ENCODE data around the gene ITPR3.
A peak's percentile ranks its signal among the peaks of the same experiment; 100 is the strongest.

The ITPR3 gene

DNA sequence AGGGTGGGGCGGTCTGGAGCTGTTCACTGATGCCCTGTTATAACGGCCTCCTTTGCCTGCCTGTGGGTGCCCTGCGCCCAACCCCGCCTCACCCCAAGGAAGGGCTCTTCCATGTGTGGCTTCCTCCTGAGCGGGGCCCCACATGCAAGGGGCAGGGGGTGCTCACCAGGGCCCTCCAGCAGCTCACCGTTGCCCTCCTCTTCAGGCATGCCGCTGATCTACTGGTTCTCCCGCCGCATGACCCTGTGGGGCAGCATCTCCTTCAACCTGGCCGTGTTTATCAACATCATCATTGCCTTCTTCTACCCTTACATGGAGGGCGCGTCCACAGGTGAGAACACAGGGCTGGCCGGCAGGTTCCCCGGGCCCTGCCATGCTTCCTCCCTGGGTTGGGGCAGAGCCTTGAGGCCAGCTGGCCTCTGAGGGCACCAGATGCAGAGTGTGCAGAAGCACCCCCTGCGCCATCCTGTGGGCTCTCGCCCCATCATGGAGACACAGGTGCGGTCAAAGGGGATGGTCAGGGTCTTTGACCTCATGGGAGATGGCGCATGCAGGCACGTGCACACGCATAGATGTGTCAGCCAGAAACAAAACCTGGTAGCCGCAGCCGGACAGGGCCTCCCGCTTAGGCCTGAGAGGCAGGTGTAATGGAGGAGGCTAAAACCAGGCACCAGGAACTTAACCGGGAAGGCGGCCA is 67.5 kb downstream of the ITPR3 start:
- no peak for DNase-seq

DNA sequence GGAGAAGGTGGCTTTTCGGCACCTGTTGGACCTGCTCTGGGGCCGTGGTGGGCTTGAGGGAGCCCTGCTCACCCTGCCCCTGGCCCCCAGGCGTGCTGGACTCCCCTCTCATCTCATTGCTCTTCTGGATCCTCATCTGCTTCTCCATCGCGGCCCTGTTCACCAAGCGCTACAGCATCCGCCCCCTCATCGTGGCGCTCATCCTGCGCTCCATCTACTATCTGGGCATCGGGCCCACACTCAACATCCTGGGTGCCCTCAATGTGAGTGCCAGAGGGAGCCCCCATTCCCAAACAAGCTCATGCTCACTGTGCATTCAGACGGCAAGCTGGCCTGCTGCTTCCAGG is 68.0 kb downstream of the ITPR3 start:
- no peak for DNase-seq

- DNase-seq, result no peak
Measured at GRCh38 chr6:33689879-33690278, 68.8 kb downstream of the ITPR3 start.

DNA sequence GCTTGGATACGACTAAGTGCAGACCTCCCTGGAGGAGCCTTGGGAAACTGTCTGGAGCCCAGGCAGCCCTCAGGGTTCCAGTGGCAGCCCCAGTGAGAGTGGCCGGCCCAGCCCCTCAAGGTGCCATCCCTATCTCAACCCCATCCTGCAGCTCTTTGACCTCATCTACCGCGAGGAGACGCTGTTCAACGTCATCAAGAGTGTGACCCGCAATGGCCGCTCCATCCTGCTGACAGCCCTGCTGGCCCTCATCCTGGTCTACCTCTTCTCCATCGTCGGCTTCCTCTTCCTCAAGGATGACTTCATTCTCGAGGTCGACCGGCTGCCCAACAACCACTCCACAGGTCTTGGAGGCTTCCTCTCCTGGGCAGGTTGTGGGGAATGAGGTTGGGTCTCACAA is 69.6 kb downstream of the ITPR3 start:
- DNase-seq, result no peak

DNA sequence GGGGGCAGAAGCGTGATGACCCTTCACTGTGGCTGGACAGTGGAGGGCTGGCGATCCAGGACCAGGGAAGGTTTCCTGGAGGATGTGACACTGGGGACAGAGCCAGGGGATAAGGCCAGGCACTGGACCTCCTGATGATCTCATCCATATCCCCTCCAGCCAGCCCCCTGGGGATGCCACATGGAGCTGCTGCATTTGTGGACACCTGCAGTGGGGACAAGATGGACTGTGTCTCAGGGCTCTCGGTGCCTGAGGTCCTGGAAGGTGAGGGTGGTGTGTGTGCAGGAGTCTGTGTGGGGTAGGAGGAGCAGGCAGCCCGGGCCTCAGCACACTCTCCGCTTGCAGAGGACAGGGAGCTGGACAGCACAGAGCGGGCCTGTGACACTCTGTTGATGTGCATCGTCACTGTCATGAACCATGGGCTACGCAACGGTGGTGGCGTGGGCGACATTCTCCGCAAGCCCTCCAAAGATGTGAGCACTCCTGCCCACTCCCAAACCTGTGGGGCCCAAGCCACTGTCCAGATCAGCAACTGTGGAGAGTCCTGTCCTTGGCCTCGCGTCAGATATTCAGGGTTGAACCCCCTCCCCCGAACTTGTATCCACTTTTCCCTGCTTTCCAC is 70.4 kb downstream of the ITPR3 start:
- no peak for DNase-seq

- DNase-seq, result no peak
Measured at GRCh38 chr6:33692078-33692759, 71.1 kb downstream of the ITPR3 start.

GRCh38 chr6:33692760-33693158 is 71.6 kb downstream of the ITPR3 start:
- no peak for DNase-seq

DNA sequence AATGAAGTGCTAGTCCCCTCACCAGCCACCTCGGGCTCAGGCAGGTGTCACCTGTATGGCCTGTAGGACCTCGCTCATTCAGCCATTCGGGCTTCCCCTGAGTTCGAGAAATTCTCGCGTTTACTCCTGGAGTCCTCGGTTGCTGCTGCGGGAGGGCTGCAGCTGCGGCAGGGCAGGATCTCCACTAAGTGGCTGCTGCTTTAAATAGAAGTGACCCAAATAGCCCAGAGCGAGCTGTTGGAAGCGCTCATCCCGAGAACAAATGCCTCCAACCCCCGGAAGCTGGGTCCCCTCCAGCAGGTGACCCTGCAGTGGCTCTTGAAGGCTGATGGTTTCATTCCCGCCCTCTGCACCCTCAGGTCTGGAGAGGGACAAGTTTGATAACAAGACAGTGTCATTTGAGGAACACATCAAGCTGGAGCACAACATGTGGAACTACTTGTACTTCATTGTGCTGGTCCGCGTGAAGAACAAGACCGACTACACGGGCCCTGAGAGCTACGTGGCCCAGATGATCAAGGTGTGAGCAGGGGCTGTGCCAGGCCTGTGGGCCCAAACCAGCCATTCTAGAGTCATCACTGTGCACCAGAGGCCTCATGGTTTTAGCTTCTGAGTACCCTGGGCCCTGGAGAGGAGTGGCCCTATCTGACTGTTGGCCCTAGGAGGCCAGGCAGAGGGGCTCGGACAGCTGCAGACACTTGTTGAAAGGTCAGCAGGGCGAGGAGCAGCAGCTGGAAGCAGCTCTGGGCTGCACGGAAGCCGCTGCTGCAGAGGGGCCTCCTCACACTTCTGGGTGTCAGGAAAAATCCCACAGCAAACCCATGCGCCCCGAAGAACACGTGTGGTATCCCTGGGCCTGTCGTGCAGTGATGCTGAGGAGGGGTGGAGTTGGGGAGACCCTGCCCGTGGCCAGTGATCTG is 72.3 kb downstream of the ITPR3 start:
- DNase-seq, result no peak

GRCh38 chr6:33694401-33694931 is 73.3 kb downstream of the ITPR3 start:
- DNase-seq, result no peak

- DNase-seq, result no peak
Measured at GRCh38 chr6:33694977-33695376, 73.9 kb downstream of the ITPR3 start.

- DNase-seq, result peak; percentile 23
Measured at GRCh38 chr6:33695451-33695887, 74.3 kb downstream of the ITPR3 start.

DNA sequence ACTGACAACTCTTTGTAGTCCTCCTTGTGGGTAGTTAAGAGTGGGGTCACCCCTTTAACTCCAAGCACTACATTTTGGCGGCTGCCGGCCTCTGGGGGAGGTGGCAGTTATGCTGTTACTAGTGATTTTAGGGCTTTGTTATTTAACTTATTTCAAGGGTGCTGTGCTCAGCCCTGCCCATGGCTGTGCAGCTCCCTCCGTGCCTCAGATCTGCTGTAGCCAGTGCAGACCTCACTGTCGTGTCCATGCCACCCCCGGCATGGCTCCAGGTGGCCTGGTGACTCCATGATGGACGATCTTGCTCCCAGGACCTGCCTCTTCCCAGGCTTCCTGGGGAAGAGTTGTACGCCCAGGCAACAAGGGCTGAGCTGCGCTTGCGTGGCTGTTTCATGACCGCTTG is 75.0 kb downstream of the ITPR3 start:
- no peak for DNase-seq

GRCh38 chr6:33696548-33697518 is 75.7 kb downstream of the ITPR3 start:
- peak; percentile 79 for DNase-seq

GRCh38 chr6:33697845-33698244 is 76.7 kb downstream of the ITPR3 start:
- DNase-seq, result no peak

DNA sequence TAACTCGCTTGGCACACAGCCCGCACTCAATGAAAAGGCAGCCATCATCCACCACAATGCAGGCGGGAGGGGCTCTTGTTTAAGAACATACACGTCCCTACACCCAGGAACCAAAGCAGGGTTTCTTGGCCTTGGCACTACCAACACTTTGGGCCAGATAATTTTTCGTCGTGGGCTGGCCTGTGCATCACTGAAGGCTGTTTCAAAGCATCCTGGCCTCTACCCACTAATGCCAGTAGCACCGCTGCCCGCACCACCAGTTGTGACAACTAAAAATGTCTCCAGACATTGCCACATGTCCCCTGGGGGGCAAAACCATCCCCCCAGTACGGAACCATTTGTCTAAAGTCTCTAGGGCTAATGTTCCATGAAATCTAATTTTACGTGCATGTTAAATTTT is 77.4 kb downstream of the ITPR3 start:
- no peak for DNase-seq

- DNase-seq, result no peak
Measured at GRCh38 chr6:33699131-33699530, 78.0 kb downstream of the ITPR3 start.

DNA sequence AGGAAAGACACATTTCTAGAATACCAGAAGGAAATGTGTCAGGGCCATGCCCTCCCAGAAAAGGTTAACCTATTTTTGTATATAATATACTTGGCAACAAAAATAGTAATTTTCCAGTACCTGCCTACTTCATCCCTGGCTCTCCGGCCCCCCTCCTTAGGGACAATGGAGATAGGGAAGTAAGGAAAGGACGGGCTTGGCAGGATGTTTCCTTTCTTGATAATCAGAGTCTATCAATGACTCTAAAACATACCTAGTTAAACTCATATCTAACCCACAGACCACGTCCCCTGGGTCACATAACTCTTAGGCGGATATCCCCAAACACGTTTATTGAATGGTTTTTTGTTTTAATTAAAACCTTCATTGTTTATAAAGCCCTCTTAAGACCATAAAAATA is 78.6 kb downstream of the ITPR3 start:
- no peak for DNase-seq

GRCh38 chr6:33700391-33701050 is 79.4 kb downstream of the ITPR3 start:
- no peak for DNase-seq

DNA sequence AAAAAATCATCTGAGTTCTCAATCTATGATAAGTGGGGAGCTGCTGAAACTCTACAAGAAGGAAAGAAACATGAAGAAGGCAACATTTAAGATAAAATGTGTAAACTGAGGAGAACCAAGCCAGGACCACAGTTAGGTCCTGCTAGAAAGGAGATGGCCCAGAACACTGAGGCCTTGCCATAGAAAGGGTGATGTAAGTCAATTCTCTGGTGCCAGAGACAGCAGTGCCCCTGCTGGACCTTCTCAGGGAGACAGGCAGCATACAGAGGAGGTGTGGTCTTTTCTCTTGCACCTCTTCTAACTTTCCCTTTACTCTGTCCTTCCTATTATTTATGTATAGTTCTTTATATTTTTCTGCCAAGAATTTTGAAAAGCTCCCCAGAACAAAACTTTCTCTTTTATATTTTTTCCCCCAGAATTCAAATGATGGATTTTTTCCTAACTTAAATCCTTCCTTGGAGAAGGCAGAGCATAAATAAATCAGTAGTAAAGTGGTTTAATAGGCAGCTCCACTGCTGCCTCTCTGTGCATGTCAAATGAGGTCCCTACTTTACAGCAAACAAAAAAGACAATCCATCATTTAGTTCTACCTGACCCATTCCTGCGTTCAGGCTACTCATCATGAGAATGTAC is 81.3 kb downstream of the ITPR3 start:
- DNase-seq, result no peak

DNA sequence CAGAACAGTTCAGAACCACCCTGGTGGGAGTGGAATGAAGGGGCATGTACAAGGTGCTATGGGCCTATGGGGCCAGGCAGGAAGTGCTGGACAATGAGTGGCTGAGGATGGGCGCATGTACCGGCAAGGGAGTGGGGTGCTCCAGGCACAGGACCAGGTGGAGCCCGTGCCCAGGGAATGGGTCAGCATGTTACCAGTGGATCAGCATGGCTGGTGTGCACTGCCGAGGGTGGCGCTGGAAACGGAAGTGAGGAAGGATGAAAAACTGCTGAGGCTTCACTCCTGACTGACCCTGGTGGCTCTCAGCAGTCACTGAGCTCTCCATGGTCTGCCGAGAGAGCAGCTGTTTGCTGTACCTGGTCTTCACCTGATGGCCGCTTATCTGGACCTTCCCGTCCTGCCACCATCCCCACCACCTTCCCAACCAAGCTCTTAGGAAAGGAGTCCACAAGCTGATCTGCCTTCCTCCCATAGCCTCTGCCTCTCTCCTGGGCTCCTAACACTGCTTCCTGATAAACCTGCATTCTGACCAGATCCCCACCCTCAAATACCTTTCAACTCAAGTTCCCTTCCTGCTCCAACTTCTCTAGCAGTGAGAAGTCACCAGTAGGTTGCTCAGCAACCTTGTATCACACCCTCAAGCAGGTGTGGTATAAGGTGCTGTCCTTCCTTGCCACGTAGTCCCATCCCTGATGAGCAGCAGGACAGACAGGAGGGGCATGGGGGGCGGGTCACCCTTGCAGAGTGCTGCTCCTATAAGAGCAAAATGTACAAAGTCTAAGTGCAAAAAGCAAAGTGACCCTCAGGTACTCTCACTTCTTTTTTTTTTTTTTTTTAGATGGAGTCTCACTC is 83.3 kb downstream of the ITPR3 start:
- DNase-seq, result no peak

Data from DMS79 (cell line).